Effector CD4-positive, alpha-beta T cell (primary cell): ENCODE data around the gene PAXX.
"Not testable (repeated sequence)": the region's sequence is repeated elsewhere in the genome, so short reads cannot be mapped to it uniquely, and the experiment has no call there.

Experiments used
- DNase-seq: peaks from one replicate; pipeline ENCODE4 v3.0.0-alpha.2; 2020

The PAXX gene

GRCh38 chr9:136983167-136983566, 9.1 kb upstream of the PAXX start:
- no peak for DNase-seq

GRCh38 chr9:136983656-136984314, 8.4 kb upstream of the PAXX start:
- no peak for DNase-seq

- no peak for DNase-seq
Observed at GRCh38 chr9:136984464-136985026, 7.7 kb upstream of the PAXX start.

- no peak for DNase-seq
Observed at GRCh38 chr9:136985027-136985602, 7.1 kb upstream of the PAXX start.

- no peak for DNase-seq
Observed at GRCh38 chr9:136985853-136986252, 6.4 kb upstream of the PAXX start.

- no peak for DNase-seq
Observed at GRCh38 chr9:136988872-136989271, 3.4 kb upstream of the PAXX start.

GRCh38 chr9:136990242-136990911, 1.8 kb upstream of the PAXX start:
- DNase-seq: no peak

- DNase-seq: no peak
Observed at GRCh38 chr9:136992819-136993369, 672 bp downstream of the PAXX start.

GRCh38 chr9:136994180-136994887, 2.1 kb downstream of the PAXX start:
- no peak for DNase-seq

GRCh38 chr9:136994888-136995230, 2.6 kb downstream of the PAXX start:
- DNase-seq: no peak

GRCh38 chr9:136995362-136995761, 3.1 kb downstream of the PAXX start:
- no peak for DNase-seq

- no peak for DNase-seq
Observed at GRCh38 chr9:136995772-136996311, 3.6 kb downstream of the PAXX start.

- peak; percentile 33 for DNase-seq
Observed at GRCh38 chr9:136996361-136997292, 4.4 kb downstream of the PAXX start, which contains the start of gene CLIC3. TSS of gene CLIC3 (minus strand) at chr9:136996568. CDS start at chr9:136996543, 25 bp downstream.

GRCh38 chr9:136997371-136997770, 5.1 kb downstream of the PAXX start:
- no peak for DNase-seq

- no peak for DNase-seq
Observed at GRCh38 chr9:136997830-136998234, 5.6 kb downstream of the PAXX start.

GRCh38 chr9:137000177-137000930, 8.1 kb downstream of the PAXX start:
- DNase-seq: no peak

GRCh38 chr9:137001857-137002645, 9.8 kb downstream of the PAXX start:
- DNase-seq: no peak

- DNase-seq: no peak
Observed at GRCh38 chr9:137002646-137003041, 10.4 kb downstream of the PAXX start.

GRCh38 chr9:137004285-137004684, 12.1 kb downstream of the PAXX start:
- DNase-seq: not testable (repeated sequence)
